Measurements from ENCODE around the gene HCST.

Gene HCST

DNA sequence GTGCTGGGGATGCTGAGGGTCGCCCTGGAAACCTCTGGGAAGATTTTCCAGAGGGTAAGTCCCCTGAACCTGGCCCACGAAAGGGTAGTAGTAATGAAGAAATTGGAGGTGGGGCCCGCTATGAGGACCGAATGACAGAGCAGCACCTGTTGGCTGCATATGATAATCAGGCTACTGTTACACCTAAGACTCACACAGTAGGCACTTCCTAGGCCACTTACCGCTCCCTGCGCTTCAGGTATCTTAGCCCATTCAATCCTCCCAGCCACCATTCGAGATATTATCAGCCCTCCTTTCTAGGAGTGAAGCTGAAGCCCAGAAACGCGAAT is 29.5 kb downstream of the HCST start:
- peaks cover 17% of the 10 kb centered on the region for H3K4me1 ChIP-seq (ENCODE audit: low read depth, poor library complexity, severe bottlenecking)
- peak overlapping the region; percentile 71; the same call in 1 of the 2 replicates for H2AFZ ChIP-seq (ENCODE audit: low read depth)
- no peak overlapping the region for H3K9ac ChIP-seq
- no peak overlapping the region for H3K4me3 ChIP-seq (IDR thresholded peaks at IDR 0.05; ENCODE audit: insufficient read depth, low read depth, low read length)
- H3K27ac ChIP-seq: no peak overlapping the region
- peak overlapping the region; percentile 21; the same call in 1 of the 2 replicates for H3K4me2 ChIP-seq
- no peaks in the 10 kb centered on the region for H4K20me1 ChIP-seq (ENCODE audit: insufficient read depth)
- TF ChIP-seq, protein P1, sequence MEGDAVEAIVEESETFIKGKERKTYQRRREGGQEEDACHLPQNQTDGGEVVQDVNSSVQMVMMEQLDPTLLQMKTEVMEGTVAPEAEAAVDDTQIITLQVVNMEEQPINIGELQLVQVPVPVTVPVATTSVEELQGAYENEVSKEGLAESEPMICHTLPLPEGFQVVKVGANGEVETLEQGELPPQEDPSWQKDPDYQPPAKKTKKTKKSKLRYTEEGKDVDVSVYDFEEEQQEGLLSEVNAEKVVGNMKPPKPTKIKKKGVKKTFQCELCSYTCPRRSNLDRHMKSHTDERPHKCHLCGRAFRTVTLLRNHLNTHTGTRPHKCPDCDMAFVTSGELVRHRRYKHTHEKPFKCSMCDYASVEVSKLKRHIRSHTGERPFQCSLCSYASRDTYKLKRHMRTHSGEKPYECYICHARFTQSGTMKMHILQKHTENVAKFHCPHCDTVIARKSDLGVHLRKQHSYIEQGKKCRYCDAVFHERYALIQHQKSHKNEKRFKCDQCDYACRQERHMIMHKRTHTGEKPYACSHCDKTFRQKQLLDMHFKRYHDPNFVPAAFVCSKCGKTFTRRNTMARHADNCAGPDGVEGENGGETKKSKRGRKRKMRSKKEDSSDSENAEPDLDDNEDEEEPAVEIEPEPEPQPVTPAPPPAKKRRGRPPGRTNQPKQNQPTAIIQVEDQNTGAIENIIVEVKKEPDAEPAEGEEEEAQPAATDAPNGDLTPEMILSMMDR (conservative IDR thresholded peaks at IDR 0.05; ENCODE audit: low read depth, low read length): peak; percentile 35; the same call in 1 of the 2 replicates
- no peaks in the 10 kb centered on the region for H3K36me3 ChIP-seq (ENCODE audit: insufficient read depth)
- no peaks in the 10 kb centered on the region for H3K79me2 ChIP-seq (ENCODE audit: insufficient read depth, low read depth)
- H3K27me3 ChIP-seq (ENCODE audit: insufficient read depth, low read depth): peaks cover 7% of the 10 kb centered on the region; the same call in 1 of the 2 replicates

GRCh38 chr19:35932291-35932936 is 30.1 kb downstream of the HCST start:
- H3K27ac ChIP-seq: no peak overlapping the region
- H4K20me1 ChIP-seq (ENCODE audit: insufficient read depth): no peaks in the 10 kb centered on the region
- peaks cover 4% of the 10 kb centered on the region; the same call in 1 of the 2 replicates for H3K27me3 ChIP-seq (ENCODE audit: insufficient read depth, low read depth)
- no peak overlapping the region for H3K4me3 ChIP-seq (IDR thresholded peaks at IDR 0.05; ENCODE audit: insufficient read depth, low read depth, low read length)
- H3K4me2 ChIP-seq: peak overlapping the region; percentile 21; the same call in 1 of the 2 replicates
- peak overlapping the region; percentile 71; the same call in 1 of the 2 replicates for H2AFZ ChIP-seq (ENCODE audit: low read depth)
- TF ChIP-seq, protein P1 (conservative IDR thresholded peaks at IDR 0.05; ENCODE audit: low read depth, low read length): no peak
- H3K4me1 ChIP-seq (ENCODE audit: low read depth, poor library complexity, severe bottlenecking): peaks cover 23% of the 10 kb centered on the region
- no peaks in the 10 kb centered on the region for H3K36me3 ChIP-seq (ENCODE audit: insufficient read depth)
- no peak overlapping the region for H3K9ac ChIP-seq
- no peaks in the 10 kb centered on the region for H3K79me2 ChIP-seq (ENCODE audit: insufficient read depth, low read depth)

GRCh38 chr19:35935911-35936737 is 33.8 kb downstream of the HCST start, which contains the start of gene LRFN3:
Gene LRFN3 (plus strand): TSS chr19:35936374. CDS start chr19:35939426, 3,052 bp downstream.
- TF ChIP-seq, protein P1 (conservative IDR thresholded peaks at IDR 0.05; ENCODE audit: low read depth, low read length): no peak
- peak within 1 kb of the TSS; percentile 89 for H2AFZ ChIP-seq (ENCODE audit: low read depth)
- H3K4me2 ChIP-seq: peak within 1 kb of the TSS; percentile 100
- H3K36me3 ChIP-seq (ENCODE audit: insufficient read depth): no peaks in the 10 kb centered on the region
- H3K27ac ChIP-seq: no peak within 1 kb of the TSS
- no peak within 1 kb of the TSS for H3K4me3 ChIP-seq (IDR thresholded peaks at IDR 0.05; ENCODE audit: insufficient read depth, low read depth, low read length)
- peak within 1 kb of the TSS; percentile 61 for H3K9ac ChIP-seq
- no peaks in the 10 kb centered on the region; the same call in 1 of the 2 replicates for H3K27me3 ChIP-seq (ENCODE audit: insufficient read depth, low read depth)
- no peaks in the 10 kb centered on the region for H3K79me2 ChIP-seq (ENCODE audit: insufficient read depth, low read depth)
- H4K20me1 ChIP-seq (ENCODE audit: insufficient read depth): no peaks in the 10 kb centered on the region
- H3K4me1 ChIP-seq (ENCODE audit: low read depth, poor library complexity, severe bottlenecking): peaks cover 24% of the 10 kb centered on the region

- Histone ChIP-seq H3K4me3 (IDR thresholded peaks at IDR 0.05; ENCODE audit: insufficient read depth, low read depth, low read length) (no peak overlapping the region), H3K27me3 (ENCODE audit: insufficient read depth, low read depth) (no peaks in the 10 kb centered on the region; the same call in 1 of the 2 replicates), H2AFZ (ENCODE audit: low read depth) (peak overlapping the region; percentile 83), H3K4me1 (ENCODE audit: low read depth, poor library complexity, severe bottlenecking) (peaks cover 23% of the 10 kb centered on the region), H3K27ac (no peak overlapping the region), H3K36me3 (ENCODE audit: insufficient read depth) (no peaks in the 10 kb centered on the region), H3K9ac (peak overlapping the region; percentile 61), H3K79me2 (ENCODE audit: insufficient read depth, low read depth) (no peaks in the 10 kb centered on the region), H4K20me1 (ENCODE audit: insufficient read depth) (no peaks in the 10 kb centered on the region), H3K4me2 (peak overlapping the region; percentile 100)
- TF ChIP-seq, protein P1 (conservative IDR thresholded peaks at IDR 0.05; ENCODE audit: low read depth, low read length): no peak
Measured at GRCh38 chr19:35936738-35937268, 34.5 kb downstream of the HCST start.

Measured in KMS-11 (cell line).